Measurements from ENCODE around the gene FOXD2.

Gene FOXD2

GRCh38 chr1:47437447-47438164 lies at the start of gene FOXD2:
Gene FOXD2 (plus strand): TSS chr1:47438044. CDS start chr1:47438136, 92 bp downstream.
- DNase-seq: peak in 45 of 56 donors; percentile 5 to 75 (median 51)

GRCh38 chr1:47388891-47389238 lies 49.0 kb upstream of the FOXD2 start:
- peak in 31 of 56 donors; percentile 1 to 52 (median 11) for DNase-seq

- DNase-seq: no peak
Measured at GRCh38 chr1:47389731-47390130, 48.1 kb upstream of the FOXD2 start.

DNA sequence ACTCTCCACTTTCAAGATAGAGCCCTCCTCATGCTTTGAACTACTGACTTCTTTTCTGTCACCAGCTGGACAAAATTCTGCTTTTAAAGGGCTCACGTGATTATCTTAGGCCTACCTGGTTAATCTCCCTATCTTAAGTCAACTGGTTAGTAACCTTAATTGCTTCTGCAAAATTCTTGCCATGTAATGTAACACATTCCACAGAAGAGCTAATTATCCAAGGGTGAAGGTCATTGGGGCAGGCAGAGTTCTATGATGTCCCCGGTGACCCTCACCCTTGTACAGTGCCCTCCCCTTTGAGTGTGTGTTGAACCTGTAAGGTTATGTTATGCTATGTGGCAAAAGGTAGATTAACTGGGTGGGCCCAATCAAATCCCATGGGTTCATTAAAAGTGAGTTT lies 47.0 kb upstream of the FOXD2 start:
- DNase-seq: no peak

DNA sequence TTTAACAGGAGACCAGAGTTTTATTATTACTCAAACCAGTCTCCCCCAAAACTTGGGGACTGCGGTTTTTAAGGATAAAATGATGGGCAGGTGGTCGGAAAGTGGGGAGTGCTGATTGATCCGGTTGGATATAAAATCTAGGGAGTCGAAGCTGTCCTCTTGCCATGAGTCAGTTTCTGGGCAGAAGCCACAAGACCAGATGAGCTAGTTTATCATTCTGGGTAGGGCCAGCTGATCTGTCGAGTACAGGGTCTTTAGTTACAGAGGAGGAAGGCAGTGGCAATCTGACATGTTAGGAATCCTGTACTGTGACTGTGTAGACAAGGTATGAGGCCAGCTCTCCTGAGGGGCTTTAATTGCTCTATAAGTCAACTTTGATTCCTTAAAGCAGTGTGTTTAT lies 44.7 kb upstream of the FOXD2 start:
- DNase-seq: no peak

GRCh38 chr1:47395433-47395832 lies 42.4 kb upstream of the FOXD2 start:
- no peak for DNase-seq

DNA sequence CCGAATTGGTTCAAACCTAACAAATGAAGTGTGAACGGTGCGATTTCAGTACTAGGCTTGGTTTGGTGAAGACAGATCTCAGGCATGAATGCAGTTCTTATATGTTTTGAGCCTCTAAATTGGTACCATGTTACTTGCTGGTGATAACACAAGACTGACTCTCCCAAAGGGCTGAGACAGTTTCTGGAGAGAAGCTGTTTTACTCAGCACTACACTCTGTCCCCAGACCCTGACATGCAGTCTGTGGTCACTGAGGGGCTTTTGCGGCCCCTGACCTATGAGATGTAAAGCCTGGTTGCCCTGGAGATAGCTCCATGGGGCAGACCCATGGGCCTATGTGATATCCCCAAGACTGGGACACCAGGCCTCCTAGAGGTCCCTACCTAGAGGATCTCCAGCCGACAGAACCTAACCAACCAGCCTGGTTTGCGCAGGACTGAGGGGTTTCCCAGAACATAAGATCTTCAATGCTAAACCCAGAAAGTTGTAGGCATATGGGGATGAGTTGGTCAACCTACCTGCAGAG lies 41.1 kb upstream of the FOXD2 start:
- no peak for DNase-seq

- no peak for DNase-seq
Measured at GRCh38 chr1:47399138-47399845, 38.6 kb upstream of the FOXD2 start.

DNA sequence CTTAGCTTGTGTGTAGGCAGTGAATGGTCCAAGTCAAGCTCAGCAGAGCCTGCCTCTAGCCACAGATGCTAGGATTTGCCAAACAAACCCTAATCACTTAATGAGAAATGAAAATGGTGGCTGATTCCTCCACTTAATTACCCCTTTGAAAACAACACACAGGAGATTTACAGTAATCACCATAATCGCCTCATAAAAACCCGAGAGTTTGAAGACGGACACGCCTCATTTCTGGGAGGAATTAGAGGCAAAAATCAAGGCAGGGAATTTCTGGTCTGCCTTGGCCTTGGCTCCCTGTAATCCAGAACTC lies 38.0 kb upstream of the FOXD2 start:
- no peak for DNase-seq

- DNase-seq: no peak
Measured at GRCh38 chr1:47401761-47402160, 36.1 kb upstream of the FOXD2 start.

DNA sequence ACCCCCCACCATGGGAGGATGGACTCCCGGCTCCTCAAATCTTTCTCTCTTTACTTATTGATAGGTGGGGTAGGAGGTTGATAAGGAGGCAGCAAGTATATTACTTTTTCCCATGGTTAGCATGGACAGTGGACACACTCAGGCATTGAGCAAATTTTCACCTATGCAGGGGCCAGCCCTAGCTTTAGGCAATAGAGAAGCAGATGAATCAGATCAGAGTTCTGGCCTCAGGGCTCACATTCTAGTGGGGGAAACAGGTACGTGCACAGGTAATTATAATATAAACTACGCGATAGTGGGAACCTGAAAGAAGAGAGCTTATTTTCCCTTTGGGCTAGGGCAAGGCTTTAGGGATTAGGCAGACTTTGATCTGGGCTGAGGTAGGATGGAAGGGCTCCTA lies 35.3 kb upstream of the FOXD2 start:
- DNase-seq: no peak

DNA sequence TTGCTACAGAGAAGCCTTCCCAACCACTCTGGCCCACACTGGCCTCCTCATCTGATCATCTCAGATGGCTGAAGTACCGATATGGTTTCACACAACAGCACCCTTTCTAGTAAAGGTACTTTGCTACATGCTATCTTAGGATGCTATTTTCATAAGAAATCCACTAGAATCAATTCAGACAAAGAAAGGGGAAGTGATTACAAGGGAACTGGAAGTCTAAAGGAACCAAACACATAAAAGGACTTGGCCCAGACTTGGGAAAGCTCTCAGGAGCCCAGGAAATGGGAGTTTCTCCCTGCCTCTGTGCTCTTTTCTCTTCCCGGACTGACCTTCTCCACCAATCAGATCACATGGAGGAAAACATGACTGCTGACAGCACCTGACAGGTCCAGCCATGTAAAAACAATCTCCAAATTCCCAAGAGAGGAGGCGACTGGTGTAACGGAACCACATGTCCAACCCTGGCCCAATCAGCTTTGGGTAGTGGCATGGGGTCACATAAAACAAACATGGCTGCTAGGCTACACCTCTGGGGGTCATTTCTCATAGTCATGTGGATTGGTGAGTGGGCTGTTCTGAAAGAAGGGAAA lies 34.4 kb upstream of the FOXD2 start:
- no peak for DNase-seq

- no peak for DNase-seq
Measured at GRCh38 chr1:47405697-47406096, 32.1 kb upstream of the FOXD2 start.

GRCh38 chr1:47406966-47407365 lies 30.9 kb upstream of the FOXD2 start:
- no peak for DNase-seq

DNA sequence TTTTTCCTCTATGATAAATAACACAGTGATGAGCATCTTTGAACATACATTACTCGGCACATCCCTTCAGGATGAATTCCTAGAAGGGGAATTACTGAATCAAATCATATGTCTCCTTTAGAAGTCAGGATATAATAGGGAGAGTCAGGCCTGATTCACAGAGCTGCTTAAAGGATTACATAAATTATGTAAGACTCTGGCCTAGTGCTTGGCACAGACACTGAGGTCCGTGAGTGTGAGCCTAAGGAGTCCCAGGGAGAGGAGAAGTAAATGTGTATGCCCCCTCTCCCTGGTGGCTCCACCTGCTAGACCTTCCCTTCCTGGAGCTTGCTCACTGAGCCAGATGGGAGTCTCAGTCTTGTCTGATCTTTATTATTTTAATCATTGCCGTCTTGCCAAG lies 30.4 kb upstream of the FOXD2 start:
- DNase-seq: no peak

DNA sequence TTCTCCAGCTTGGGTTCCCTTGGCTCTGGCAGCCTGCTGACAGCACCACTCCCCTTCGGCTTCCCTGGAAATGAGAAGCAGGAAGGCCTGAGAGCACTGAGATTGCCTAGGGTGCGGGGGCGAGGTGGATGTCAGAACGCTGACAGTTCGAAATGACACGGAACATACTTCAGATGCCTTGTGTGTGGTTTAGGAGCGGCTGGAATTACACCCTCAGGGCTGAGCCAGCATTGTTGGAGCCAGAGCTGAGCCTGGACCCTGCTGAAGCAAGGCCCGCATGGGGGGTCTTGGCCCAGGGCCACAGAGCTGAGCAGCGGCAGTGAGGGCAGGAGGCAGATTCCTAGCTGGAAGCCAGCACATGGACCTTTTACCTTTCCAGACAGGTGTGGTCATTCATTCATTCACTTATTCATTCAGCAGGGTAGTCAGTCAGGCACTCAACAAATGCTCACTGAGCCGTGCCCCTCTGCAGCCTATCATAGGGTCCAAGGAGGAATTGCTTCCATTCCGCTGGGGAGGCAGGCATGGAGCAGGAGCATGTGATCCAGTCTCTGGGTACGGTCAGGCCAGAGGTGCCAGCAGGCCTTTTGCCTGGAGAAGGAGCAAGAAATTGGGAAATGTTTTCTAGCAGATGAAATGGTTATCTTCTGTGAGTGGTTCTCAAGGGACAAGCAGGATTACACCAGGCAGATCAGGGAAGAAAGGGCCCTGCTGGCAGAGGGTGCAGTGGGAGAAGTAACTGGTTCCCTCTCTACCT lies 28.4 kb upstream of the FOXD2 start:
- peak in 3 of 56 donors; percentile 6 to 10 (median 10) for DNase-seq

DNA sequence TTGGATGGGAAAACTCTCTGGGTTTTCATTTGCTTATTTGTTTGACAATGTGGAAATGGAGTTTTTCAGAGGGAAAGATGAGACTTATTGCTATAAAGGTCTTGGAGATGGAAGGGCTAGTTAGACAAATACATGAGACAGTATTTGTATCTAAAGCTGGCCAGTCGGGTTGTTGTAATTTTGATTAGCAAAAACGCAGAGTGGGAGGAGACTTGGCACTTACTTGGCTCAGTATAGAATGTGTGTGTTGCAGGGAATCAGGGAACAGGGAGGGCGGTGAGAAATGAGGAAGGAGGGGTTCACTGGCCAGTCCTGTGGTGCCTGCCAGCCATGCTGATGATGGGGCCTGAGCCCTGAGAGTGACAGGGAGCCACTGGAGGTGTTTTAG lies 27.8 kb upstream of the FOXD2 start:
- DNase-seq: no peak

- no peak for DNase-seq
Measured at GRCh38 chr1:47411436-47411835, 26.4 kb upstream of the FOXD2 start.

GRCh38 chr1:47412437-47412836 lies 25.4 kb upstream of the FOXD2 start:
- DNase-seq: no peak

DNA sequence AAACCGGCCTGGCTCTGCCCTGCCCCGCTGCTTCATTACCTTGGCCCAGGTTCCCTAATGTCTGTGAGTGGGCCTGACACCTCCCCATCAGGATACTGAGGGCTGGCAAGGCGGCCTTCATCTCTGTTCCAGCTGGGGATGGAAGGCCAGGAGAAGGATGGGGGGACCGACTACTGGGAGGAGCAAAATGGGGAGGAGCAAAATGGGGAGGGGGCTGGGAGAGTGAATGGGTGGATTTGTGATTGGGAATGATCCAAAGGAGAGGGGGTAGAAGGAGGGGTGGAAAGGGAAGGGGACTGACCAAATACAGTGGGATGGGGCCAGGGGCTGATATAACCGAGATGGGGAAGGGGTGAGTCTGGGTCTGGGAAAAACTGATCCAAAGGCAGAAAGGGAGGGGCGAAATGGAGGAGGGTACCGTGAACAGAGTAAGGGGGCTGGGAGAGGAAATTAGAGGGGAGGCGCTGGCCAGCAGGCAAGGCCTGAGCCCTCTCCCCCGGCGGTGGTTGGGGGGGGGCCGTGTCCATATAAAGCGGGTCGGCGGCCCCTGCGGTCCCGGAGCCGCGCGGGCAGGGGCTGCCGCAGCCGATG lies 22.0 kb upstream of the FOXD2 start, which contains the start of gene FOXE3:
Gene FOXE3 (plus strand): TSS at position 558 of the 591 bp plus-strand sequence. CDS start 31 bp downstream, at position 589.
- no peak for DNase-seq

Measured in nucleus accumbens (tissue), 56 donors.